Astrocyte of the spinal cord (primary cell): ENCODE results near the gene TMCC1.

ENCODE experiments used
- DNase-seq: peaks from one replicate; pipeline ENCODE4 v3.0.0; 2011; ENCODE audit warnings: low read depth, low spot score
- H3K4me3 ChIP-seq: 2 replicates; pipeline ENCODE4 v1.5.1; 2011; ENCODE audit warnings: low read depth, mild to moderate bottlenecking, low read length, moderate library complexity
- CTCF ChIP-seq: IDR thresholded peaks from 2 replicates; pipeline ENCODE4 v1.5.1; 2012; ENCODE audit warnings: low read depth, mild to moderate bottlenecking, low read length, inconsistent platforms
- in situ Hi-C: cut with HindIII; loops from 2 replicates; pipeline ENCODE4 v1.10.0; 2017; ENCODE audit warnings: low sequenced_read_pairs

The TMCC1 gene

DNA sequence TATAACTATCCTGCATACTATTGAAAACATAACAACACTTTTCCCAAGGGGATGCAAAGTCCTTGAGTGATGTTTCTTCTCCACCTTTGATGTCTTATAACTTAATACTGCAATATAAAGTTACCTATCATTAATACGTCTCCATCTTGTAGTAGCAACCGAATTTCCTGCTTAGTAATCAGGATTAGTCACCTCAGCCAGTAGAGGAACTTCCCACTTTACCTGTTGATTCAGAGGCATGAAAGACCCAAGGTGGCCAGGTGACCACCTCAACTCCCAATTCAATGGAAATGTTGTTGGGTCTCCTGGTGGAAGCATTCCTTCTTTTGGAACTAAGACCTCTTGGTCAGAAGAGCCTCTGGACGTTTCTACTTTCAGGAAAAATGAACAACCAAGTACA, 3.5 kb upstream of the TMCC1 start:
- no peak for DNase-seq
- in situ Hi-C loops: no loop called here
- no peak for TF ChIP-seq CTCF
- no peak overlapping the region for H3K4me3 ChIP-seq

- no peak for DNase-seq
- in situ Hi-C loops: no loop called here
- no peak for TF ChIP-seq CTCF
- peak overlapping the region; percentile 87 for H3K4me3 ChIP-seq
These were observed 492 bp downstream of the TMCC1 start for GRCh38 chr3:129892857-129893580.

DNA sequence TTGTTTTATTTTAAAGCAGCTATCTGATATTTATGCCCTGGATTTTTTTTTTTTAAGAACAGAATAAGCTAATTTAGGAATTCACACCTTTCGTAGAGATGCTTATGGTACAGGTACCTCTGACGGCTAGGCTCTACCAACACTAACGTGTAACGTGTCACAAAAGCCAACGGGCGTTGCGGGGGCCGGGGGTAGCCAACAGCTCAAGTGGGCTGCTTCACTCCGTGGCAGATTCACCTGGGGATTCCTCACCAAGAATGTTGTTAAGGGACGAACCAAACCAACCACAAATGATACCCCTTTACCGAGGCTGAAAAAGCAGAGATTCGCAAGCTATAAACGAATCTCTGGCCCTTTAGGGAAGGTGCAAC, 1.0 kb downstream of the TMCC1 start:
- H3K4me3 ChIP-seq: peak overlapping the region; percentile 87
- no peak for TF ChIP-seq CTCF
- in situ Hi-C loops: no loop called here
- no peak for DNase-seq

DNA sequence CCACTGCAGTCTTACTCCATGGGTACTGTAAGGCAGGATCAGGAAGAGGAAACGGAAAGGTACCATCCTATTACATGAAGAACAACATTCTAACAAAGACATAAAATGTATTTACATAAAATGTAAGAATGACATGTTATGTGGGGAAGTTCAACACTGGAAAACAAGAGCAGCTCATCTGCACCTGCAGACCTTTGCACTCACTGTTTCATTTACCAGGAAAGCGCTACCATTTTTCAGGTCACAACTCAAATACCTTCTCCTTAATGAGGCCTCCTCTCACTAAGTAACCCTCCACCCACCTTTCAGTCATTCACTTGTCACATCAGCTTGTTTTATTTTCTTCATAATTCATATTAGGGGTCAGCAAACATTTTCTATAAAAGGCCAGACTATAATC, 2.6 kb downstream of the TMCC1 start:
- H3K4me3 ChIP-seq: no peak overlapping the region
- TF ChIP-seq CTCF: no peak
- in situ Hi-C loops: no loop called here
- no peak for DNase-seq

DNA sequence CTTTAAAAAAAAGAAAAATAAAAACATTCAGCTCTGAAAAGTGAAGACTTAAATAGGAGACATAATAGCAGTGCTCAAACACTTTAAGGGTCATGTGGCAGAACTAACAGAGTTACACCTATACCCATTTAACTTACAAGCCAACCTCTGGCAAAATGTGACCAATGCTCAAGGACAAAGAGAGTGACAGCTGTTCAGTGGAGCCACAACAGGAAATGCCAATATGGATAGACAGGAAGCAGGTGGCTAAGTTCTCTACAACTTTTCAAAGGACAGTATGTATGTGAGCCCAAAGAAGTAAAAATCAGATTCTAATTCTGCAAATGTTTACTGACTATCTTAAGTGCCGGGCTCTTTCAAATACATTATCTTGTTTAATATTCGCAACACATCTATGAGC, 3.4 kb downstream of the TMCC1 start:
- H3K4me3 ChIP-seq: no peak overlapping the region
- no peak for DNase-seq
- TF ChIP-seq CTCF: no peak
- in situ Hi-C loops: no loop called here

DNA sequence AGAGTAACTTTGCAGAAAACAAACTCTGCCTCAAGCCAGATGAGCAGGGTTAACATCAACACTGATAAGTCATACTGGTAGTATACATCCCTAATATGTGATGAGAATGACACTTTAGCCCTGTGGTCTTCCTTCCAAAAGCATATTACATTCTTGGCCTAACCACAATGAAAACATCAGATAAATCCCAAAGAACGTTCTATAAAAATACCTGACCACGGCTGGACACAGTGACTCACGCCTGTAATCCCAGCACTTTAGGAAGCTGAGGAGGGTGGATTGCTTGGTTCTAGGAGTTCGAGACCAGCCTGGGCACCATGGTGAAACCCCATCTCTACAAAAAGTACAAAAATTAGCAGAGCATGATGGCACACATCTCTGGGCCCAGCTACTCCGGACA, 4.7 kb downstream of the TMCC1 start:
- peak; percentile 93 for DNase-seq
- no peak for TF ChIP-seq CTCF
- no peak overlapping the region for H3K4me3 ChIP-seq
- in situ Hi-C loops: no loop called here
